Astrocyte (in vitro differentiated cells and primary cell): Measurements from ENCODE around the gene TBC1D24.

Experiments
- CTCF ChIP-seq: IDR thresholded peaks from 2 replicates; pipeline ENCODE4 v1.5.1; 2011; ENCODE audit warnings: low read depth, mild to moderate bottlenecking, inconsistent platforms, low read length, moderate library complexity; ENCODE audit not compliant: insufficient read depth
- EZH2 ChIP-seq: IDR thresholded peaks from 2 replicates; pipeline ENCODE4 v1.6.1; 2012; ENCODE audit warnings: mild to moderate bottlenecking, low read length, inconsistent platforms; ENCODE audit not compliant: insufficient read depth

GRCh38 chr16:2537451-2538379 lies 62.8 kb downstream of the TBC1D24 start, which contains the start of gene PDPK1:
- no peak for TF ChIP-seq CTCF
- TF ChIP-seq EZH2: no peak
